ENCODE measurements around the gene ZNF691. TPM values are rescaled to one million over a fixed set of nuclear protein-coding genes. Genes with fewer than 3 reads are reported as not detected.
"Not testable (repeated sequence)": the region's sequence is repeated elsewhere in the genome, so short reads cannot be mapped to it uniquely, and the experiment has no call there.

ZNF691 gene
- total RNA-seq, 1 donor from 2014 or later = 3.7 TPM

GRCh38 chr1:42848823-42849537 lies 2.6 kb downstream of the ZNF691 start:
- no peak for TF ChIP-seq CTCF (conservative IDR thresholded peaks at IDR 0.05; ENCODE audit: low read depth, low read length)
- DNase-seq (ENCODE audit: low read depth) = no peak
- H3K4me3 ChIP-seq (ENCODE audit: low read depth, low read length) = no peak overlapping the region

DNA sequence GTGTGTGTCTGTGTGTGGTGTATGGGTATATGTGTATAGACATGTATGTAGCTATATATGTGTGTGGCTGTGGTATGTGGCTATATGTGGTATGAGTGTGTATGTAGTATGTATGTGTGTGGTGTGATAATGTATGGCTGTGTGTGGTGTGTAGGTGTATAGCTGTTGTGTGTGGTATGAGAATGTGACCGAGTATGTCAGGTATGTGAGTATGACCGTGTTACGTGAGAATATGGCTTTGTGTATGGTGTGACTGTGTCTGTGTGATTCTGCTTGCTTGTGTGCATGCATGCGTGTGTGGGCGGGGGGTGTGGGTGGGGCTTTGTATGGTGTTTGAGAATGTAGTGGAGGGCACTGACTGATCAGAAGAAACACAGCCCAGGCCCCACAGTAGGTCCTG lies 3.5 kb downstream of the ZNF691 start:
- no peak overlapping the region for H3K4me3 ChIP-seq (ENCODE audit: low read depth, low read length)
- TF ChIP-seq CTCF (conservative IDR thresholded peaks at IDR 0.05; ENCODE audit: low read depth, low read length) = no peak
- no peak for DNase-seq (ENCODE audit: low read depth)

GRCh38 chr1:42851420-42851819 lies 5.0 kb downstream of the ZNF691 start:
- no peak for TF ChIP-seq CTCF (conservative IDR thresholded peaks at IDR 0.05; ENCODE audit: low read depth, low read length)

DNA sequence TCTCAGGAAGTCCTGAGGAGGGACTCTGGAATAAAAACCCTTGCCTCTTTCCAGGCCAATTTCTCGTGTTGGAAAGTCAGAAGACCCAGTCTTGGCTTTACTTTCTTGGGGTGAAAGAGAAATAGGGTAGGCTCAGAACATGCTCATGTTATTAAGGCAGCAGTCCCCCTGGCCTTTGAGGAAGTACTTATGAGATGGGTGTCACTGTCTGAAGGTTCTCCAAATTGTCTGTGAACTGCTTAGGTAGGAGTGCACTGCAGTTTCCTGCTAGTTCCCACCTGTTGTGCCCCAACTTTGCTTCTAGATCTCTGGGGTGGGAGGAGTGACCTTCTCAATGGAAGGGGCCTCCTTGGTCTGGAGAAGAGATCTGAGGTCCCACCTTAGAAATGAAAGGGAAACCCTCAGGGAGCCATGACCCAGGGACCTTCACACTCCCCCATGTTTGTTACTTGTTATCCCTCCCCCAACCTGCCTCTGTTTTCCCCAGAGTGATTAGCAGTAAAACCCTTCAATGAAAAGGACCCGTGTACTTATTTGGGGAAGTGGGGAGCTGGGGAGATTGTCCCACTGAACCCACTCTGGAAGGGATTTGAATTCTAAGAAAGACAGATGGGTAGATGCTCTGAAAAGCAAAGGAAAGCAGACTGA lies 5.7 kb downstream of the ZNF691 start:
- TF ChIP-seq CTCF (conservative IDR thresholded peaks at IDR 0.05; ENCODE audit: low read depth, low read length) = no peak
- DNase-seq (ENCODE audit: low read depth) = no peak
- H3K4me3 ChIP-seq (ENCODE audit: low read depth, low read length) = no peak overlapping the region

More at GRCh38 chr1:42851420-42851819, 5.0 kb downstream of the ZNF691 start:
- DNase-seq (ENCODE audit: low read depth) = no peak
- no peak overlapping the region for H3K4me3 ChIP-seq (ENCODE audit: low read depth, low read length)

GRCh38 chr1:42852608-42852980 lies 6.2 kb downstream of the ZNF691 start:
- H3K4me3 ChIP-seq (ENCODE audit: low read depth, low read length) = no peak overlapping the region
- TF ChIP-seq CTCF (conservative IDR thresholded peaks at IDR 0.05; ENCODE audit: low read depth, low read length) = no peak
- DNase-seq (ENCODE audit: low read depth) = no peak

- TF ChIP-seq CTCF (conservative IDR thresholded peaks at IDR 0.05; ENCODE audit: low read depth, low read length) = no peak
- no peak overlapping the region for H3K4me3 ChIP-seq (ENCODE audit: low read depth, low read length)
- DNase-seq (ENCODE audit: low read depth) = no peak
Observed at GRCh38 chr1:42853116-42853884, 6.9 kb downstream of the ZNF691 start.

GRCh38 chr1:42856554-42856953 lies 10.1 kb downstream of the ZNF691 start:
- DNase-seq (ENCODE audit: low read depth); H3K4me3 ChIP-seq (ENCODE audit: low read depth, low read length): not testable (repeated sequence)

DNA sequence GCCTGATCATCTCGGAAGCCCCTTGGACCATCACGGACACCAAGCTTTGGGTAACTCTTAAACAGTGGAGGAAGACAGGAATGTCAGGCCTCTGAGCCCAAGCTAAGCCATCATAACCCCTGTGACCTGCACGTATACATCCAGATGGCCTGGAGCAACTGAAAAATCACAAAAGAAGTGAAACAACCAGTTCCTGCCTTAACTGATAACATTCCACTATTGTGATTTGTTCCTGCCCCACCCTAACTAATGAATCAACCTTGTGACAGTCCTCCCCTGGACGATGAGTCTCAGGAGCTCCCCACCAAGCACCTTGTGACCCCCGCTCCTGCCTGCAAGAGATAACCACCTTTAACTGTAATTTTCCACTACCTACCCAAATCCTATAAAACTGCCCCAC lies 13.0 kb downstream of the ZNF691 start:
- H3K4me3 ChIP-seq (ENCODE audit: low read depth, low read length); DNase-seq (ENCODE audit: low read depth): not testable (repeated sequence)
